Ascending aorta (tissue), 2 donors: Measurements from ENCODE around the gene ARMC2. TPM values are rescaled to one million over a fixed set of nuclear protein-coding genes. Genes with fewer than 3 reads are reported as not detected.
A peak's percentile ranks its signal among the peaks of the same experiment; 100 is the strongest.

Source experiments
- DNase-seq, 2 donors: peaks; one replicate each; pipeline ENCODE4 v3.0.0-alpha.2; 2019; ENCODE audit warnings: low spot score in 2 of 2
- H3K27ac ChIP-seq, 2 donors: fragments of 200-600 bp; sonication (generic); one replicate each; pipeline ENCODE4 v1.5.1; 2016 to 2017; ENCODE audit warnings: mild to moderate bottlenecking in 1 of 2
- H3K27me3 ChIP-seq: fragments of 200-600 bp; sonication (generic); one replicate; pipeline ENCODE4 v1.5.1; 2017
- H3K36me3 ChIP-seq, 2 donors: fragments of 200-600 bp; sonication (generic); one replicate each; pipeline ENCODE4 v1.5.1; 2016
- H3K4me1 ChIP-seq, 2 donors: fragments of 200-600 bp; sonication (generic); one replicate each; pipeline ENCODE4 v1.5.1; 2016 to 2017; ENCODE audit warnings: mild to moderate bottlenecking in 1 of 2
- H3K4me3 ChIP-seq, 2 donors: fragments of 200-600 bp; sonication (generic); one replicate each; pipeline ENCODE4 v1.5.1; 2016 to 2017; ENCODE audit warnings: mild to moderate bottlenecking in 1 of 2
- H3K9me3 ChIP-seq, 2 donors: fragments of 200-600 bp; sonication (generic); one replicate each; pipeline ENCODE4 v1.5.1; 2016
- CTCF ChIP-seq, 3 experiments: fragments of 200-600 bp in 2 of 3; fragments of 450-650 bp in 1 of 3; sonication (generic) in 2 of 3; IDR thresholded peaks; one replicate each; pipeline ENCODE4 v1.5.1; 2016 to 2019; ENCODE audit warnings: antibody characterized with exemption in 3 of 3, mild to moderate bottlenecking in 1 of 3, moderate library complexity in 1 of 3
- intact Hi-C: fragments of 100-400 bp; cut with DNase I; formaldehyde crosslinking; loops from one replicate; pipeline ENCODE4 v1.15.1; 2023
- total RNA-seq: library from RNA; depleted of rRNA; stranded (reverse); fragments of >200 nt; gene quantifications from one replicate; pipeline ENCODE4 v1.1.0, GENCODE V29; 2016

Gene ARMC2
- total RNA-seq, 1 donor from 2014 or later: 0.11 TPM

- H3K27me3 ChIP-seq: no peaks in the 10 kb centered on the region
- H3K4me3 ChIP-seq: peak overlapping the region; percentile 69 to 99
- intact Hi-C loops: loop anchor here (1.0 to 5.0 kb wide), 9 partner anchors 47 to 453 kb away; partner anchors contain the start of genes ARMC2, CD164 and CEP57L1
- H3K9me3 ChIP-seq: no peaks in the 10 kb centered on the region
- no peak for DNase-seq
- TF ChIP-seq CTCF (IDR thresholded peaks at IDR 0.05): no peak
- H3K4me1 ChIP-seq: peaks cover 0 to 12% of the 10 kb centered on the region in 2 donors
- H3K36me3 ChIP-seq: no peaks in the 10 kb centered on the region
- H3K27ac ChIP-seq: peak overlapping the region; percentile 77 to 94
These were observed 161.9 kb downstream of the ARMC2 start for GRCh38 chr6:109009962-109010704.

GRCh38 chr6:109010705-109011102, 162.5 kb downstream of the ARMC2 start:
- no peak for TF ChIP-seq CTCF (IDR thresholded peaks at IDR 0.05)
- H3K27me3 ChIP-seq: no peaks in the 10 kb centered on the region
- H3K9me3 ChIP-seq: no peaks in the 10 kb centered on the region
- no peaks in the 10 kb centered on the region for H3K36me3 ChIP-seq
- peak overlapping the region in 1 of 2 donors; percentile 69 for H3K4me3 ChIP-seq
- peaks cover 0 to 14% of the 10 kb centered on the region in 2 donors for H3K4me1 ChIP-seq
- no peak for DNase-seq
- intact Hi-C loops: loop anchor here (2.0 kb wide), 1 partner anchor 72 kb away; no protein-coding TSS in a partner anchor
- peak overlapping the region in 1 of 2 donors; percentile 77 for H3K27ac ChIP-seq

DNA sequence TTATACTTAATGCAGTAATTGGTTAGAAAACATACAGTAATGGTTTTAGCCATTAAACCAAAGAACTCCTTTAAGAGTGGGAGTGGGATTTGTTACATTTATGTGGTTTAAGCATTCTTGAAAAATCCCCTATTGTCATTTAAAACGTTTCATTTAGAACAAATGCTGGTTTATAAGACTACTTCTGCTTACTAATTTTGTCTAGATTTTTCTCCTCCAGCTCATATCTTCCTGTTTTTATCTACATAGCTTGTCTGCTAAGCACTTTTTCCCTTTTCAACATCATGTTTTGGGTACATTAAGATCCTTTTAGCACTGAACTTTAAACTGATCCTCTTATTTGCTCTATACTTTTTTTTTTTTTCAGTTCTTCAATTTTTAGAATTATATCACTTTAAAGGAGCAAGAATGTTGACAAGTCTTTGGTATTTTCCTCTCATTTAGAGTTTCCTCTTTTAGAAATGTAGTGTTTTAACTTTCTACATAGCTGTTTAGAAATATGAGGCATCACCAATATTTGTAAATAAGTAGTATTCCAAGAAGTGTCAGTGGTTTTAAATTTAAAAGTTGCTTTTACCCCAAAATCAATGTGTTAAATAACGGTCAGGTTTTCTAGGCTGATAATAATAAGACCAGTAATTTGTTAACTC, 165.6 kb downstream of the ARMC2 start:
- intact Hi-C loops: no loop called here
- no peak for TF ChIP-seq CTCF (IDR thresholded peaks at IDR 0.05)
- Histone ChIP-seq H3K27me3 (no peaks in the 10 kb centered on the region), H3K4me1 (peaks cover 0 to 14% of the 10 kb centered on the region in 2 donors), H3K36me3 (no peaks in the 10 kb centered on the region), H3K4me3 (no peak overlapping the region), H3K27ac (peak overlapping the region; percentile 28 to 44), H3K9me3 (no peaks in the 10 kb centered on the region)
- no peak for DNase-seq

- intact Hi-C loops: no loop called here
- Histone ChIP-seq H3K36me3 (no peaks in the 10 kb centered on the region), H3K27ac (peak overlapping the region; percentile 28 to 44), H3K9me3 (no peaks in the 10 kb centered on the region), H3K4me3 (no peak overlapping the region), H3K27me3 (no peaks in the 10 kb centered on the region), H3K4me1 (peaks cover 0 to 14% of the 10 kb centered on the region in 2 donors)
- TF ChIP-seq CTCF (IDR thresholded peaks at IDR 0.05): no peak
- no peak for DNase-seq
These were observed 166.4 kb downstream of the ARMC2 start for GRCh38 chr6:109014606-109015005.

GRCh38 chr6:109015176-109015575, 167.0 kb downstream of the ARMC2 start:
- H3K27me3 ChIP-seq: no peaks in the 10 kb centered on the region
- H3K4me1 ChIP-seq: peaks cover 0 to 12% of the 10 kb centered on the region in 2 donors
- H3K36me3 ChIP-seq: no peaks in the 10 kb centered on the region
- peak overlapping the region in 1 of 2 donors; percentile 44 for H3K27ac ChIP-seq
- intact Hi-C loops: no loop called here
- H3K4me3 ChIP-seq: no peak overlapping the region
- no peak for TF ChIP-seq CTCF (IDR thresholded peaks at IDR 0.05)
- H3K9me3 ChIP-seq: no peaks in the 10 kb centered on the region
- no peak for DNase-seq
